Renal cortex interstitium (tissue), 11 donors: Measurements from ENCODE around the gene FXR2. TPM values are rescaled to one million over a fixed set of nuclear protein-coding genes. Genes with fewer than 3 reads are reported as not detected.
A peak's percentile ranks its signal among the peaks of the same experiment; 100 is the strongest.

Source experiments
- DNase-seq, 11 donors: peaks; one replicate each; pipeline ENCODE4 v3.0.0-alpha.2; 2013; ENCODE audit warnings: low read depth in 9 of 11, low spot score in 4 of 11; ENCODE audit errors: extremely low read depth in 1 of 11
- polyA plus RNA-seq, 3 donors: library from polyadenylated mRNA; unstranded; fragments of 120-200 nt; gene quantifications; one replicate each; pipeline ENCODE4 v1.2.1, GENCODE V29; 2013; ENCODE audit not compliant: insufficient read length in 3 of 3

FXR2 gene
- polyA plus RNA-seq, 3 donors: 49.6 to 51.8 (median 51.3) TPM

GRCh38 chr17:7577327-7578199, 37.1 kb downstream of the FXR2 start:
- no peak for DNase-seq

- DNase-seq: no peak
Measured at GRCh38 chr17:7576432-7576937, 38.2 kb downstream of the FXR2 start.

- no peak for DNase-seq
Measured at GRCh38 chr17:7575959-7576358, 38.7 kb downstream of the FXR2 start.

- DNase-seq: no peak
Measured at GRCh38 chr17:7575481-7575883, 39.2 kb downstream of the FXR2 start.

GRCh38 chr17:7574176-7574953, 40.3 kb downstream of the FXR2 start:
- no peak for DNase-seq

- peak in 8 of 11 donors; percentile 82 to 91 (median 87) for DNase-seq
Measured at GRCh38 chr17:7573324-7574080, 41.2 kb downstream of the FXR2 start.

GRCh38 chr17:7572588-7573323, 41.9 kb downstream of the FXR2 start:
- DNase-seq: peak; percentile 95 to 99 (median 98)

GRCh38 chr17:7572338-7572587, 42.4 kb downstream of the FXR2 start:
- DNase-seq: no peak

- DNase-seq: no peak
Measured at GRCh38 chr17:7570351-7570750, 44.3 kb downstream of the FXR2 start.

GRCh38 chr17:7569571-7569970, 45.1 kb downstream of the FXR2 start:
- no peak for DNase-seq

GRCh38 chr17:7563115-7563869, 51.4 kb downstream of the FXR2 start:
- DNase-seq: no peak

GRCh38 chr17:7562208-7562605, 52.5 kb downstream of the FXR2 start:
- DNase-seq: no peak

GRCh38 chr17:7561589-7562207, 53.0 kb downstream of the FXR2 start, which contains the start of gene SENP3:
SENP3 (plus strand) TSS chr17:7561919; CDS start chr17:7563077, 1,158 bp downstream.
- DNase-seq: peak in 9 of 11 donors; percentile 77 to 93 (median 89)

GRCh38 chr17:7561028-7561575, 53.6 kb downstream of the FXR2 start:
- peak in 9 of 11 donors; percentile 77 to 88 (median 83) for DNase-seq

GRCh38 chr17:7560172-7561027, 54.3 kb downstream of the FXR2 start:
- peak in 2 of 11 donors; percentile 58 to 72 for DNase-seq
